SK-N-SH treated with all-trans-retinoic acid at 6 μM for 48 hours (cell line): Measurements from ENCODE around the gene RASSF5.
A peak's percentile ranks its signal among the peaks of the same experiment; 100 is the strongest.

Source experiments
- ATAC-seq: fragments of 200-7000 bp; cut with Tn5 transposase; 3 replicates; pipeline ENCODE4 v1.9.1; 2020; ENCODE audit warnings: mild to moderate bottlenecking, moderate library complexity
- ARNTL ChIP-seq: fragments of 450-650 bp; formaldehyde crosslinking; IDR thresholded peaks from 2 replicates; pipeline ENCODE4 v1.5.0; 2020; ENCODE audit warnings: low read depth, mild to moderate bottlenecking, moderate library complexity, borderline replicate concordance
- BACH2 ChIP-seq: fragments of 250-450 bp; sonication (Bioruptor Pico); IDR thresholded peaks from 2 replicates; pipeline ENCODE4 v1.9.0; 2021; ENCODE audit warnings: mild to moderate bottlenecking, borderline replicate concordance
- CREB5 ChIP-seq: fragments of 250-450 bp; sonication (Bioruptor Pico); IDR thresholded peaks from 2 replicates; pipeline ENCODE4 v1.5.1; 2020; ENCODE audit warnings: low read depth, mild to moderate bottlenecking, moderate library complexity
- CSDC2 ChIP-seq: fragments of 250-450 bp; sonication (Bioruptor Pico); IDR thresholded peaks from 2 replicates; pipeline ENCODE4 v1.5.0; 2020; ENCODE audit warnings: mild to moderate bottlenecking, moderate library complexity
- CSRNP3 ChIP-seq: fragments of 250-450 bp; sonication (Bioruptor Pico); IDR thresholded peaks from 2 replicates; pipeline ENCODE4 v1.5.1; 2021; ENCODE audit warnings: mild to moderate bottlenecking, moderate library complexity
- ESRRG ChIP-seq: fragments of 250-450 bp; sonication (Bioruptor Pico); IDR thresholded peaks from 2 replicates; pipeline ENCODE4 v1.6.1; 2021; ENCODE audit warnings: mild to moderate bottlenecking
- GLIS3 ChIP-seq: fragments of 250-450 bp; sonication (Bioruptor Pico); IDR thresholded peaks from 2 replicates; pipeline ENCODE4 v1.5.0; 2020; ENCODE audit warnings: mild to moderate bottlenecking, moderate library complexity
- ISL1 ChIP-seq: fragments of 250-450 bp; sonication (Bioruptor Pico); IDR thresholded peaks from 2 replicates; pipeline ENCODE4 v2.1.2; 2022; ENCODE audit warnings: mild to moderate bottlenecking, moderate library complexity
- OSR1 ChIP-seq: fragments of 250-450 bp; sonication (Bioruptor Pico); IDR thresholded peaks from 2 replicates; pipeline ENCODE4 v1.8.0; 2022; ENCODE audit warnings: moderate library complexity, mild to moderate bottlenecking, inconsistent platforms
- PATZ1 ChIP-seq: fragments of 250-450 bp; sonication (Bioruptor Pico); IDR thresholded peaks from 2 replicates; pipeline ENCODE4 v1.8.0; 2020; ENCODE audit warnings: mild to moderate bottlenecking, moderate library complexity, borderline replicate concordance
- POU6F1 ChIP-seq: fragments of 250-450 bp; sonication (Bioruptor Pico); IDR thresholded peaks from 2 replicates; pipeline ENCODE4 v1.8.0; 2021; ENCODE audit warnings: low read depth, mild to moderate bottlenecking, moderate library complexity, borderline replicate concordance
- RARB ChIP-seq: fragments of 250-450 bp; sonication (Bioruptor Pico); IDR thresholded peaks from 2 replicates; pipeline ENCODE4 v1.8.0; 2021; ENCODE audit warnings: mild to moderate bottlenecking, moderate library complexity
- SNAI2 ChIP-seq: fragments of 250-450 bp; sonication (Bioruptor Pico); IDR thresholded peaks from 2 replicates; pipeline ENCODE4 v1.5.0; 2020; ENCODE audit warnings: mild to moderate bottlenecking, moderate library complexity
- TCF4 ChIP-seq: fragments of 250-450 bp; sonication (Bioruptor Pico); IDR thresholded peaks from 2 replicates; pipeline ENCODE4 v1.8.0; 2021; ENCODE audit warnings: mild to moderate bottlenecking, moderate library complexity, borderline replicate concordance
- TOX ChIP-seq: fragments of 250-450 bp; sonication (Bioruptor Pico); IDR thresholded peaks from 2 replicates; pipeline ENCODE4 v1.8.0; 2021; ENCODE audit warnings: mild to moderate bottlenecking, moderate library complexity, borderline replicate concordance
- TSHZ2 ChIP-seq: fragments of 250-450 bp; sonication (Bioruptor Pico); IDR thresholded peaks from 2 replicates; pipeline ENCODE4 v1.5.0; 2020; ENCODE audit warnings: mild to moderate bottlenecking, moderate library complexity
- ZFP3 ChIP-seq: fragments of 250-450 bp; sonication (Bioruptor Pico); IDR thresholded peaks from 2 replicates; pipeline ENCODE4 v1.5.0; 2020; ENCODE audit warnings: mild to moderate bottlenecking, moderate library complexity
- ZFP30 ChIP-seq: fragments of 450-650 bp; formaldehyde crosslinking; IDR thresholded peaks from 2 replicates; pipeline ENCODE4 v1.5.0; 2022; ENCODE audit warnings: mild to moderate bottlenecking, moderate library complexity
- ZNF565 ChIP-seq: fragments of 450-650 bp; formaldehyde crosslinking; conservative IDR thresholded peaks from 2 replicates; pipeline ENCODE4 v1.5.0; 2020; ENCODE audit warnings: low read depth, mild to moderate bottlenecking, moderate library complexity
- ZNF8 ChIP-seq: fragments of 450-650 bp; formaldehyde crosslinking; IDR thresholded peaks from 2 replicates; pipeline ENCODE4 v1.5.0; 2020; ENCODE audit warnings: mild to moderate bottlenecking, moderate library complexity

RASSF5 gene

GRCh38 chr1:206604861-206605260 is 97.5 kb downstream of the RASSF5 start:
- ATAC-seq, result no peak
- TF ChIP-seq ARNTL (CRISPR knock-in tag) (no peak), GLIS3 (CRISPR knock-in tag) (no peak), RARB (CRISPR knock-in tag) (no peak), TCF4 (CRISPR knock-in tag) (no peak), TOX (CRISPR knock-in tag) (no peak), CREB5 (CRISPR knock-in tag) (no peak), ZFP30 (CRISPR knock-in tag) (no peak), ESRRG (CRISPR knock-in tag) (no peak), CSDC2 (CRISPR knock-in tag) (no peak), ZFP3 (no peak), ZNF565 (CRISPR knock-in tag) (no peak), PATZ1 (CRISPR knock-in tag) (no peak), SNAI2 (CRISPR knock-in tag) (no peak), OSR1 (CRISPR knock-in tag) (no peak)

GRCh38 chr1:206606867-206607266 is 99.5 kb downstream of the RASSF5 start:
- TF ChIP-seq CREB5 (CRISPR knock-in tag) (no peak), CSRNP3 (CRISPR knock-in tag) (no peak), ZNF8 (CRISPR knock-in tag) (no peak), TCF4 (CRISPR knock-in tag) (no peak), ZFP30 (CRISPR knock-in tag) (no peak), OSR1 (CRISPR knock-in tag) (no peak), POU6F1 (no peak), ISL1 (CRISPR knock-in tag) (no peak), SNAI2 (CRISPR knock-in tag) (no peak), RARB (CRISPR knock-in tag) (no peak), GLIS3 (CRISPR knock-in tag) (no peak)
- ATAC-seq, result peak; percentile 89

GRCh38 chr1:206608108-206608698 is 100.9 kb downstream of the RASSF5 start:
- TF ChIP-seq CSDC2 (CRISPR knock-in tag), result no peak
- peak; percentile 13; the same call in 2 of the 3 replicates for ATAC-seq

- ATAC-seq, result no peak
- TF ChIP-seq SNAI2 (CRISPR knock-in tag), result no peak
- no peak for TF ChIP-seq BACH2
- no peak for TF ChIP-seq ISL1 (CRISPR knock-in tag)
- TF ChIP-seq ZFP3, result no peak
- no peak for TF ChIP-seq TSHZ2
- no peak for TF ChIP-seq TCF4 (CRISPR knock-in tag)
- TF ChIP-seq ZFP30 (CRISPR knock-in tag), result no peak
- no peak for TF ChIP-seq OSR1 (CRISPR knock-in tag)
- TF ChIP-seq PATZ1 (CRISPR knock-in tag), result no peak
- no peak for TF ChIP-seq TOX (CRISPR knock-in tag)
Measured at GRCh38 chr1:206609229-206609991, 102.1 kb downstream of the RASSF5 start.
